Upper lobe of right lung (tissue), 1 donor: ENCODE measurements around the gene IQUB. TPM values are rescaled to one million over a fixed set of nuclear protein-coding genes. Genes with fewer than 3 reads are reported as not detected.
"Not testable (repeated sequence)": the region's sequence is repeated elsewhere in the genome, so short reads cannot be mapped to it uniquely, and the experiment has no call there.

Experiments
- ATAC-seq: fragments of 200-7000 bp; cut with Tn5 transposase; one replicate; pipeline ENCODE4 v1.9.1; 2020; ENCODE audit warnings: mild to moderate bottlenecking, moderate library complexity
- DNase-seq: peaks from one replicate; pipeline ENCODE4 v3.0.0-alpha.2; 2020
- H3K27ac ChIP-seq: fragments of 200-600 bp; one replicate; pipeline ENCODE4 v1.8.0; 2022
- H3K27me3 ChIP-seq: fragments of 200-600 bp; one replicate; pipeline ENCODE4 v1.8.0; 2022; ENCODE audit warnings: mild to moderate bottlenecking
- H3K36me3 ChIP-seq: fragments of 200-600 bp; one replicate; pipeline ENCODE4 v1.8.0; 2022
- H3K4me1 ChIP-seq: fragments of 200-600 bp; one replicate; pipeline ENCODE4 v1.8.0; 2022
- H3K4me3 ChIP-seq: fragments of 200-600 bp; one replicate; pipeline ENCODE4 v1.8.0; 2022; ENCODE audit warnings: mild to moderate bottlenecking
- H3K9me3 ChIP-seq: fragments of 200-600 bp; one replicate; pipeline ENCODE4 v1.8.0; 2022
- CTCF ChIP-seq: fragments of 200-600 bp; IDR thresholded peaks from one replicate; pipeline ENCODE4 v1.8.0; 2022; ENCODE audit warnings: antibody characterized with exemption
- intact Hi-C: fragments of 100-400 bp; cut with DNase I; formaldehyde crosslinking; loops from one replicate; pipeline ENCODE4 v1.11.0; 2022
- total RNA-seq: library from RNA; stranded (reverse); fragmentation: NEBNext Ultra II Directional; extraction: Animal tissue kit (Norgen Biotek cat#: 25700); gene quantifications from one replicate; pipeline ENCODE4 v1.2.1, GENCODE V29; 2021
- donor health status: DM: no; HTN: yes; CAD: no; lungs with severe emphysema.

Gene IQUB
- total RNA-seq, 1 donor from 2014 or later: 0.75 TPM

GRCh38 chr7:123530035-123530591 lies 4.3 kb downstream of the IQUB start:
- H3K27me3 ChIP-seq, H3K9me3 ChIP-seq, H3K4me3 ChIP-seq, intact Hi-C loops, DNase-seq, ATAC-seq, H3K4me1 ChIP-seq, H3K27ac ChIP-seq, H3K36me3 ChIP-seq: not testable (repeated sequence)

- ATAC-seq (no peak), DNase-seq (no peak)
- no peak overlapping the region for H3K4me3 ChIP-seq
- H3K27me3 ChIP-seq: no peaks in the 10 kb centered on the region
- no peaks in the 10 kb centered on the region for H3K36me3 ChIP-seq
- no peak for TF ChIP-seq CTCF
- H3K27ac ChIP-seq: no peak overlapping the region
- H3K9me3 ChIP-seq: no peaks in the 10 kb centered on the region
- intact Hi-C loops: no loop called here
- H3K4me1 ChIP-seq: peaks cover 3% of the 10 kb centered on the region
Measured at GRCh38 chr7:123528265-123528664, 6.1 kb downstream of the IQUB start.

DNA sequence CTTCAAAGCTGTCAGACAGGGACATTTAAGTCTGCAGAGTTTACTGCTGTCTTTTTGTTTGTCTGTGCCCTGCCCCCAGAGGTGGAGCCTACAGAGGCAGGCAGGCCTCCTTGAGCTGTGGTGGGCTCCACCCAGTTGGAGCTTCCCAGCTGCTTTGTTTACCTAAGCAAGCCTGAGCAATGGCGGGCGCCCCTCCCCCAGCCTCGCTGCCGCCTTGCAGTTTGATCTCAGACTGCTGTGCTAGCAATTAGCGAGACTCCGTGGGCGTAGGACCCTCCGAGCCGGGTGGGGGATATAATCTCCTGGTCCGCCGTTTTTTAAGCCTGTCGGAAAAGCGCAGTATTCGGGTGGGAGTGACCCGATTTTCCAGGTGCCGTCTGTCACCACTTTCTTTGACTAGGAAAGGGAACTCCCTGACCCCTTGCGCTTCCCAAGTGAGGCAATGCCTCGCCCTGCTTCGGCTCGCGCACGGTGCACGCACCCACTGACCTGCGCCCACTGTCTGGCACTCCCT lies 6.6 kb downstream of the IQUB start:
- intact Hi-C loops, ATAC-seq, DNase-seq, H3K4me1 ChIP-seq, H3K27ac ChIP-seq, H3K27me3 ChIP-seq, H3K9me3 ChIP-seq, H3K36me3 ChIP-seq, H3K4me3 ChIP-seq: not testable (repeated sequence)

- ATAC-seq, H3K27me3 ChIP-seq, intact Hi-C loops, H3K27ac ChIP-seq, DNase-seq, H3K4me1 ChIP-seq, H3K9me3 ChIP-seq, H3K36me3 ChIP-seq, H3K4me3 ChIP-seq: not testable (repeated sequence)
Measured at GRCh38 chr7:123526533-123526932, 7.9 kb downstream of the IQUB start.

- no peaks in the 10 kb centered on the region for H3K27me3 ChIP-seq
- DNase-seq (no peak), ATAC-seq (no peak)
- intact Hi-C loops: no loop called here
- H3K4me1 ChIP-seq: no peaks in the 10 kb centered on the region
- H3K36me3 ChIP-seq: no peaks in the 10 kb centered on the region
- H3K27ac ChIP-seq: no peak overlapping the region
- H3K4me3 ChIP-seq: no peak overlapping the region
- no peak for TF ChIP-seq CTCF
- H3K9me3 ChIP-seq: no peaks in the 10 kb centered on the region
Measured at GRCh38 chr7:123522066-123522465, 12.3 kb downstream of the IQUB start.

DNA sequence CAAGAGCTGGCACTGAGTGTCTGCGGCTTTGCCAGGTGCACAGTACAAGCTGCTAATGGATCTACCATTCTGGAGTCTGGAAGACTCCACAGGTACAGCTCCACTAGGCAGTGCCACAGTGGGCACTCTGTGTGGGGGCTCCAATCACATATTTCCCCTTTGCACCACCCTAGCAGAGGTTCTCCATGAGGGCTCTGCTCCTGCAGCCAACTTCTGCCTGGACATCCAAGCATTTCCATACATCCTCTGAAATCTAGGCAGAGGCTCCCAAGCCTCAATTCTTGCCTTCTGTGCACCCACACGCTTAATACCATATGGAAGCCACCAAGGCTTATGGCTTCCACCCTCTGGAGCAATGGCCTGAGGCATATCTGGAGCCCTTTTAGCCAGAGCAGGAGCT lies 29.2 kb downstream of the IQUB start:
- Histone ChIP-seq H3K4me1 (no peaks in the 10 kb centered on the region), H3K27ac (no peak overlapping the region), H3K36me3 (no peaks in the 10 kb centered on the region), H3K9me3 (no peaks in the 10 kb centered on the region), H3K4me3 (no peak overlapping the region), H3K27me3 (no peaks in the 10 kb centered on the region)
- TF ChIP-seq CTCF: no peak
- no peak for ATAC-seq
- no peak for DNase-seq
- intact Hi-C loops: no loop called here

GRCh38 chr7:123502201-123502600 lies 32.2 kb downstream of the IQUB start:
- Histone ChIP-seq H3K4me1 (no peaks in the 10 kb centered on the region), H3K27ac (no peak overlapping the region), H3K4me3 (no peak overlapping the region), H3K36me3 (no peaks in the 10 kb centered on the region), H3K27me3 (no peaks in the 10 kb centered on the region), H3K9me3 (no peaks in the 10 kb centered on the region)
- no peak for ATAC-seq
- TF ChIP-seq CTCF: no peak
- intact Hi-C loops: no loop called here
- DNase-seq: no peak
